ENCODE measurements around the gene CCDC167.

DNA sequence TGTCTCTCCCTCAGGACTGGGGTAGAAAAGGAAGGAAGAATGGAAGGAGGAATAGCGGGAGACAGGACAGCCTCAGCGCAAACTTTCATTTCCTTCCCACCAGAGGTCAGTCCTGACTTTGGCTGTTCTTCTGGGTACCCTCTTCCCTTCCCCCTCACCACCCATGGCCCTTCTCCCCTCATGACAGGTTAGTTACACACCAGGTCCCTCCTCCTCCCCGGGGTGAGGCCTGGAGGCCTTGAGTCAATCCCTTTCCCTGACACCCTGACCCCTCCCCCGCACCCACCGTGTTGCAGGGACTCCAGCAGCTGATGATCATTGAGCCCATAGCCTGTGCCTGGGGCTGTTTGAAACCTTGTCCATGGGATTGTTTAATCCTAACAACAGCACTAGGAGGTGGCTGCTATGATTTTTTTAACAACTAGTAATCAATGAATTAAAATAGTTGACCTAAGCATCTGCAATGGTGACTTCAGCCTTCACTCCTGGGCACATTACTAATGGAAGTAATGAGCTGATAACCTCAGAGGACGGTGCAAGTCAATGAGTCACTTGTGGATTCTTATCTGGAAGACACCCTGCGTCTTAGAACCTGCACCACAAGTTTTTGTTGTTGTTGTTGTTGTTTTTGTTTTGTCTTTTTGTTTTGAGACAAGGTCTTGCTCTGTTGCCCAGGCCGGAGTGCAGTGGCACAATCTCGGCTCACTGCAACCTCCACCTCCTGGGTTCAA, 46.6 kb upstream of the CCDC167 start:
- TF ChIP-seq, protein P1, sequence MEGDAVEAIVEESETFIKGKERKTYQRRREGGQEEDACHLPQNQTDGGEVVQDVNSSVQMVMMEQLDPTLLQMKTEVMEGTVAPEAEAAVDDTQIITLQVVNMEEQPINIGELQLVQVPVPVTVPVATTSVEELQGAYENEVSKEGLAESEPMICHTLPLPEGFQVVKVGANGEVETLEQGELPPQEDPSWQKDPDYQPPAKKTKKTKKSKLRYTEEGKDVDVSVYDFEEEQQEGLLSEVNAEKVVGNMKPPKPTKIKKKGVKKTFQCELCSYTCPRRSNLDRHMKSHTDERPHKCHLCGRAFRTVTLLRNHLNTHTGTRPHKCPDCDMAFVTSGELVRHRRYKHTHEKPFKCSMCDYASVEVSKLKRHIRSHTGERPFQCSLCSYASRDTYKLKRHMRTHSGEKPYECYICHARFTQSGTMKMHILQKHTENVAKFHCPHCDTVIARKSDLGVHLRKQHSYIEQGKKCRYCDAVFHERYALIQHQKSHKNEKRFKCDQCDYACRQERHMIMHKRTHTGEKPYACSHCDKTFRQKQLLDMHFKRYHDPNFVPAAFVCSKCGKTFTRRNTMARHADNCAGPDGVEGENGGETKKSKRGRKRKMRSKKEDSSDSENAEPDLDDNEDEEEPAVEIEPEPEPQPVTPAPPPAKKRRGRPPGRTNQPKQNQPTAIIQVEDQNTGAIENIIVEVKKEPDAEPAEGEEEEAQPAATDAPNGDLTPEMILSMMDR (IDR thresholded peaks at IDR 0.05 in 4 of 5, conservative IDR thresholded peaks at IDR 0.05 in 1 of 5) = no peak
- no peak for TF ChIP-seq POLR2A (IDR thresholded peaks at IDR 0.05)
